Activated naive CD4-positive, alpha-beta T cell treated with anti-CD3 and anti-CD28 coated beads, Interleukin-2, amount 50 U/mL, for 72 hours (primary cell): ENCODE measurements around the gene RBFOX2. TPM values are rescaled to one million over a fixed set of nuclear protein-coding genes. Genes with fewer than 3 reads are reported as not detected.
"Not testable (repeated sequence)": the region's sequence is repeated elsewhere in the genome, so short reads cannot be mapped to it uniquely, and the experiment has no call there.

Experiments used
- ATAC-seq, 2 donors: fragments of 150-1000 bp; cut with Tn5 transposase; 2 replicates each; pipeline ENCODE4 v1.10.0; 2021; ENCODE audit warnings: mild to moderate bottlenecking in 2 of 2, moderate library complexity in 2 of 2
- DNase-seq, 2 donors: peaks; one replicate each; pipeline ENCODE4 v3.0.0; 2021 to 2022; ENCODE audit warnings: low spot score in 2 of 2
- H3K27ac Mint-ChIP-seq, 2 donors: one replicate each; pipeline ENCODE4 v1.8.0; 2022; ENCODE audit warnings: mild to moderate bottlenecking in 2 of 2, mixed read lengths in 2 of 2
- H3K36me3 Mint-ChIP-seq, 2 donors: one replicate each; pipeline ENCODE4 v1.8.0; 2022; ENCODE audit warnings: mixed read lengths in 2 of 2
- H3K9me3 Mint-ChIP-seq, 2 donors: one replicate each; pipeline ENCODE4 v1.8.0; 2022; ENCODE audit warnings: mixed read lengths in 2 of 2
- total RNA-seq, 2 donors: library from RNA; stranded (reverse); gene quantifications; one replicate each; pipeline ENCODE4 v1.2.3, GENCODE V29; 2022

Gene RBFOX2
- total RNA-seq, 2 donors from 2014 or later = 2.2 to 4.9 TPM

GRCh38 chr22:36053242-36054147, 24.9 kb upstream of the RBFOX2 start:
- no peak for ATAC-seq

DNA sequence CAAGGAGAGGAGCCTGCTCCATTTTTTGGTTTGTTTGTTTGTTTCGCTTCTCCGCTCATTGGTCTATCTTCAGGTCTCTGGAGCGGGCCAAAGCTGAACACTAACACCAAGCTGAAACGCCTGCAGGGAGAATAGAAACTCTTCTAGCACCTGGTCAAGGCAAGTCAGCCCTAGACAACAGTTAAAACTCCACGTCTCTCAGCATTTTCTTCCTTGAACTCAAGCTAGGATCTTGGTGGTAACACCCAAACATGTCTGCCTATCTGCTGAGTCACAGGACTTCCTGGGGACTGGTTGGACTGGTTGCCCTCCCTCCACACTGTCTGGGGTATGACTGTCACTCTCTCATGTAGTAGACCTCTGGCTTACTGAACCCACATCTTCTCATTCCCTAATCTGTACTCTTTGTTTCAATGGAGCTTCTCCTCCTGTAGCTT, 23.9 kb upstream of the RBFOX2 start:
- ATAC-seq (peak; percentile 46 to 71), DNase-seq (no peak)
- Mint-ChIP-seq H3K36me3 (no peaks in the 10 kb centered on the region), H3K27ac (no peak overlapping the region), H3K9me3 (no peaks in the 10 kb centered on the region)

More at GRCh38 chr22:36053242-36054147, 24.9 kb upstream of the RBFOX2 start:
- no peak for DNase-seq
- Mint-ChIP-seq H3K27ac (no peak overlapping the region), H3K36me3 (no peaks in the 10 kb centered on the region), H3K9me3 (no peaks in the 10 kb centered on the region)

GRCh38 chr22:36049678-36049997, 21.0 kb upstream of the RBFOX2 start:
- H3K9me3 Mint-ChIP-seq = no peaks in the 10 kb centered on the region
- H3K36me3 Mint-ChIP-seq = no peaks in the 10 kb centered on the region
- DNase-seq = no peak
- H3K27ac Mint-ChIP-seq = no peak overlapping the region
- ATAC-seq = no peak

DNA sequence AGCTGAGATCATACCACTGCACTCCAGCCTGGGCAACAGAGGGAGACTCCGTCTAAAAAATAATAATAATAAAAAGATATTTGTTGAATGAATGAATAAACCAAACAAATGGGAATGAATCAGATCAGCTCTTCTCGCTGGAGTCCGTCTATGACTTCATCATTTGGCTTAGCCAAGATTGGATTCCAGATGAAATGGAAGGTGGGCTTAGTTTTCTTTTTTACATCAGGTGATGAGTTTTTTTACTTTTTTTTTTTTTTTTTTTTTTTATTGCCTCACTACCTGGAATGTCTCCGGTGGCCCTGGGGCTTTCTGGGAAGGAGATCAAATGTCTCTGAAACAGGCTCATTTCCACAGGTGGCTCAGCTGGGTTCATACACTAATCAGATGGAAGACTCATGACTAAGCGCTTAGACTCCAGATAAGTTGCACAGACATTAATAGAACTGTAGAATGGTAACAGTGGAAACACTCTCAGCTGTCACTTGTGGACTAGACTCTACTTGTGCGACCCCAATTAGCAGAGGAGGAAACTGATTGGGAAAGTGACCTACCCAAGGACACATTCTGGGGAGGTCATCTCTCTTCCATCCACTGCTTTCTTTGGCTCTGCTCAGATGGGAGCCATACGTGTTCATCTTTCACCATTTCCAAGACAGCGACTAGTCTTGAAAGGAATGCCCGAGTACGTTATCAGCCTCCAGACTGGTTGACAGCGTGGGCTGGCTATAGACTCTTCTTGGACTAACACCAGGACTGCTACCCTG, 20.5 kb upstream of the RBFOX2 start:
- no peak for DNase-seq
- H3K36me3 Mint-ChIP-seq = no peaks in the 10 kb centered on the region
- no peaks in the 10 kb centered on the region for H3K9me3 Mint-ChIP-seq
- no peak overlapping the region for H3K27ac Mint-ChIP-seq
- no peak for ATAC-seq

DNA sequence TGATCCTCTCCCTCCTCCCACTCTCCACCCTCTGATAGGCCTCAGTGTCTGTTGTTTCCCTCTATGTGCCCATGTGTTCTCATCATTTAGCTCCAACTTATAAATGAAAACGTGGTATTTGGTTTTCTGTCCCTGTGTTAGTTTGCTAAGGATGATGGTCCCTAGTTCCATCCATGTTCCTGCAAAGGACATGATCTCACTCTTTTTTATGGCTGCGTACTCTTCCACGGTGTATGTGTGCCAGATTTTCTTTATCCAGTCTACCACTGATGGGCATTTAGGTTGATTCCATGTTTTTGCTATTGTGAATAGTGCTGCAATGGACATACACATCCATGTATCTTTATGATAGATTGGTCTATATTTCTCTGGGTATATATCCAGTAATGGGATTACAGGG, 15.9 kb upstream of the RBFOX2 start:
- H3K36me3 Mint-ChIP-seq, H3K9me3 Mint-ChIP-seq, DNase-seq, H3K27ac Mint-ChIP-seq, ATAC-seq: not testable (repeated sequence)

DNA sequence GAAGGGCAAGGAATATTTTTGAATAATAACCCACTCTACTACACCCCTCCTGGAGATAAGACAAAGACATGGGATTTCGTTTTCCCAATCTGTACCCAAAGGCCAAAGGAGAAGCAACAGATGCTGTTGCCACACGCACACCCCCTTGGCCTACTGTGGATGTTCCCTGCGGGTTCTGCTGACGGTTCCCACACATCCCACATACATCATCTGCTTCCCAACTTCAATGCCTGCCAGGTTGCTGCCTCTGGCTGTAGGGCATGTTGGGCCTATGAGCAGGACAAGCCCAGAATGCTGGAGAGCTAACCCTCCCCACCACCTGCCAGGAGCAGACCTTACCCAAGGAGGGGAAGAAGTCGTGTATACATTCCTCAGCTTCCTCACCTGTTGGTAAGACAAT, 13.6 kb upstream of the RBFOX2 start:
- DNase-seq = no peak
- Mint-ChIP-seq H3K36me3 (no peaks in the 10 kb centered on the region), H3K27ac (no peak overlapping the region), H3K9me3 (no peaks in the 10 kb centered on the region)
- ATAC-seq = no peak

DNA sequence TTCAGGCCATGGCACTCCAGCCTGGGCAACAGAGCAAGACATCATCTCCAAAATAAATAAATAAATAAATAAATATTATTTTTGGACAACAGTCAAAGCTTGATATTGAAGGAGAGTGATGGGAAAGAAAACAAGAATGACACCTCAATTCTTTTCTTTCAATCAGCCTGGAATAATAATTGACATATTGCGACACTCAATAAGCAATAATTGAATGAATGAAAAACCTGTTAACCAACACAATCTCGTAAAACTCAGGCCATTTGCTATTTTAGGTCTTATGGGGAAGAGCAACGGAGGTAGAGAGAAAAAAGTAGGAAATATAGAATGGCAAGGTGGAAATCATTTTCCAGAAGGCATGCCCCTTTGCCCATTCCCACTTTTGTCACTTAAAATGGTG, 10.5 kb upstream of the RBFOX2 start:
- ATAC-seq = no peak
- H3K27ac Mint-ChIP-seq = no peak overlapping the region
- no peak for DNase-seq
- no peaks in the 10 kb centered on the region for H3K9me3 Mint-ChIP-seq
- H3K36me3 Mint-ChIP-seq = no peaks in the 10 kb centered on the region

DNA sequence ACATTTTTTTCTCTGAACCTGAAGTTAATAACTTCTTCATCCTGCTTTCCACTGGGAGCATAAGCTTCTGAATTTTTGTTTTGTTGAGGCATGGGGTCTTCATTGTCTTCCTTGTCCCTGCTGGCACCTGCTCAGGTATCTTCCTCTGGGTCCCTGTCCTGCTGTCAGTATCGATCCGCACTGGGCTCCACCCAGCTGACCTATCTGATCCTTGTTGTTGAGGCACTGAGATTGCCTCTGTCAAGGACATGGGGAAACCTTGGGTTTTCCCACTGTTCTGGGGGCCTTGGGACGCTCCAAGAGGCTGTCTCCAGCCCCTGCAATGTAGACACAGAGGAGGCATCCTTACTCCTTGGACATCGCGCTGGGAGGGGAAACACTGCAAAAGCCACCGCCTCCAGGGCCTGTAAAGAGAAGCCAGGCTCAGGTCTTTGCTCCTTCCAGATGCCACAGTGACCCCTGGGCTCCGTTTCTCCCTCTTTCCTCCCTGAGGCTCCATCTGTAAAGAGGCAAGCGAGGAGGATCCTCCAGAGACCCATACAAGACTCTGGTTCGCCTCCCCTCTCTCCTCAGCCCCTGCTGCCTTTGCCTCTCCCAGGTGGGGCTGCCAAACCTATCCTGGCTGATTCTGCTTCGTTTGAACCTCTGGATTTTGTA, 8.6 kb upstream of the RBFOX2 start:
- Mint-ChIP-seq H3K9me3 (no peaks in the 10 kb centered on the region), H3K36me3 (no peaks in the 10 kb centered on the region), H3K27ac (no peak overlapping the region)
- no peak for ATAC-seq
- DNase-seq = no peak

DNA sequence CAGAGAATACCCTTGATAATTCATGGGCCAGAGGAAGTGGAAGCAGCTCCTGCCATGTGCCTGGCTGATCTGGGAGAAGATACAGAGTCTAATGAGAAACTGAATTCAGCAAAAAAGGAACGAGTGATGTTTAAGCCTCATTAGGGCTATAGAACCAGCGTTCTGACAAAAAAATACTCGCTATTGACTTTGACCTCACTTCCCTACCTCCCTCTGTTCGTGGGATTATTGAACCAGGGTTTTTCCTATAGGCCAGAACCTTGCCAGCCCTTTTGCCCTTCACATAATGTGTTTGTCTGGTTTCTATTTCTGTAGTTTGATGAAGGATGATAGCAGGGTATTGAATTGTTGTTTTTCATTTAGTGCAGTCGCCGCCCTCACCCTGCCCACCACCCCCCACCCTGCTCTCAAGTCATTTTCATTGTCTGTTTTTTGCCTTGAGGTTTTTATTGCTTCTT, 7.6 kb upstream of the RBFOX2 start:
- ATAC-seq = no peak
- no peak for DNase-seq
- no peaks in the 10 kb centered on the region for H3K36me3 Mint-ChIP-seq
- no peak overlapping the region for H3K27ac Mint-ChIP-seq
- H3K9me3 Mint-ChIP-seq = no peaks in the 10 kb centered on the region

DNA sequence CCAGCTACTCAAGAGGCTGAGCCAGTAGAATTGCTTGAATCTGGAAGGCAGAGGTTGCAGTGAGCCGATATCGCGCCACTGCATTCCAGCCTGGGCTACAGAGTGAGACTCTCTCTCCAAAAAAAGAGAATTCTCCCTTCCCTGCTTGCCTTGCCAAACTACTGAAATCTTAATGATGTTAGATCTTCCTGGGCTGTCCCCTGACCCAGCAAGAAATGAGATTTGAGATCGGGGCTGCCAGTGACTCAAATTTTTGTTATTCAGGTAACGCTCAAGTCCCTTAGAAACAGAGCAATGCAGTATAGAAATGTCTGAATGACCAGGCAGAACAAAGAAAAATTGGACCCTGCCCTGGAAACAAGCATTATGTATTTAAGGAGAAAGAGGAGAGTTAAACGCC, 4.0 kb upstream of the RBFOX2 start:
- Mint-ChIP-seq H3K36me3 (no peaks in the 10 kb centered on the region), H3K9me3 (no peaks in the 10 kb centered on the region), H3K27ac (no peak overlapping the region)
- ATAC-seq (no peak), DNase-seq (no peak)

GRCh38 chr22:36029406-36029755, 757 bp upstream of the RBFOX2 start:
- no peak for ATAC-seq
- no peak for DNase-seq
- no peaks in the 10 kb centered on the region for H3K9me3 Mint-ChIP-seq
- no peak overlapping the region for H3K27ac Mint-ChIP-seq
- no peaks in the 10 kb centered on the region for H3K36me3 Mint-ChIP-seq

GRCh38 chr22:36027935-36028645, 534 bp downstream of the RBFOX2 start:
- H3K9me3 Mint-ChIP-seq = no peaks in the 10 kb centered on the region
- H3K36me3 Mint-ChIP-seq = no peaks in the 10 kb centered on the region
- DNase-seq (no peak), ATAC-seq (peak; percentile 19 to 23)
- H3K27ac Mint-ChIP-seq = peak overlapping the region in 1 of 2 donors; percentile 22

GRCh38 chr22:36027579-36027934, 1.1 kb downstream of the RBFOX2 start:
- H3K9me3 Mint-ChIP-seq = no peaks in the 10 kb centered on the region
- no peaks in the 10 kb centered on the region for H3K36me3 Mint-ChIP-seq
- peak in 1 of 2 donors; percentile 13 for DNase-seq
- ATAC-seq = no peak
- peak overlapping the region in 1 of 2 donors; percentile 22 for H3K27ac Mint-ChIP-seq

- ATAC-seq (no peak), DNase-seq (no peak)
- H3K9me3 Mint-ChIP-seq = no peaks in the 10 kb centered on the region
- no peaks in the 10 kb centered on the region for H3K36me3 Mint-ChIP-seq
- H3K27ac Mint-ChIP-seq = no peak overlapping the region
Observed at GRCh38 chr22:36026741-36027140, 1.9 kb downstream of the RBFOX2 start.

- DNase-seq (no peak), ATAC-seq (no peak)
- Mint-ChIP-seq H3K9me3 (no peaks in the 10 kb centered on the region), H3K27ac (no peak overlapping the region), H3K36me3 (no peaks in the 10 kb centered on the region)
Observed at GRCh38 chr22:36022697-36023096, 5.9 kb downstream of the RBFOX2 start.

DNA sequence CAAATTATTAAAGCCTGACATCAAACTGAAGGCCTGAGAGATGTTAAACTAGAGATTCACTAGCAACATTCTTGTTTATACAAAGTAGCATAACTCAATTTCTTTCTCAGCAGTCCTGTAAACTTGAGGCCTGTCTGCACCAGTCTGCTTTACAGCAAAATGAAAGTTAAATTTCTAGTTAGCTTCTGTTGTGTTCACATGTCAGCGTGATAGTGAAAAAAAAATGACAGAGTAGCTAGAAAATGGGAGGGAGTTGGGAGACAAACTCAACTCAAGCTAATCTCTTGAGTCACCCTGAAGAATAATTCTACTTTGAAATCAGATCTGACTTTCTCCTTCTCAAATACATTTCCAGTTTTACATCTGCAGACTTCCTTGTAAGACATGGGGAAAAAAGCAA, 6.5 kb downstream of the RBFOX2 start:
- Mint-ChIP-seq H3K27ac (peak overlapping the region in 1 of 2 donors; percentile 8), H3K36me3 (no peaks in the 10 kb centered on the region), H3K9me3 (no peaks in the 10 kb centered on the region)
- no peak for DNase-seq
- ATAC-seq = peak in 1 of 2 donors; percentile 20
